Stimulated activated effector memory CD8-positive, alpha-beta T cell treated with anti-CD3 and anti-CD28 coated beads, Interleukin-12 subunit alpha, Interleukin-12 subunit beta, amount 100 ng/mL, for 72 hours (primary cell): ENCODE data around the gene CDH26.

ENCODE experiments used
- ATAC-seq: fragments of 150-1000 bp; cut with Tn5 transposase; 2 replicates; pipeline ENCODE4 v1.10.0; 2021
- DNase-seq, 2 donors: peaks; one replicate each; pipeline ENCODE4 v3.0.0; 2021 to 2022; ENCODE audit warnings: low spot score in 2 of 2
- H3K27ac Mint-ChIP-seq: one replicate; pipeline ENCODE4 v1.8.0; 2022; ENCODE audit warnings: mild to moderate bottlenecking, mixed read lengths
- H3K36me3 Mint-ChIP-seq: one replicate; pipeline ENCODE4 v1.8.0; 2022; ENCODE audit warnings: mild to moderate bottlenecking, mixed read lengths
- H3K4me1 Mint-ChIP-seq: one replicate; pipeline ENCODE4 v1.8.0; 2022; ENCODE audit warnings: mixed read lengths
- H3K4me3 Mint-ChIP-seq: one replicate; pipeline ENCODE4 v1.8.0; 2022; ENCODE audit warnings: mild to moderate bottlenecking, mixed read lengths
- H3K9me3 Mint-ChIP-seq: one replicate; pipeline ENCODE4 v1.8.0; 2022; ENCODE audit warnings: mixed read lengths

The CDH26 gene

GRCh38 chr20:59988141-59988540 is 29.9 kb downstream of the CDH26 start:
- no peak overlapping the region for H3K4me3 Mint-ChIP-seq
- no peaks in the 10 kb centered on the region for H3K9me3 Mint-ChIP-seq
- ATAC-seq (no peak), DNase-seq (no peak)
- no peaks in the 10 kb centered on the region for H3K4me1 Mint-ChIP-seq
- no peaks in the 10 kb centered on the region for H3K36me3 Mint-ChIP-seq
- no peak overlapping the region for H3K27ac Mint-ChIP-seq

GRCh38 chr20:59992526-59993084 is 34.4 kb downstream of the CDH26 start:
- H3K36me3 Mint-ChIP-seq = no peaks in the 10 kb centered on the region
- no peak for ATAC-seq
- H3K4me1 Mint-ChIP-seq = no peaks in the 10 kb centered on the region
- no peak overlapping the region for H3K27ac Mint-ChIP-seq
- no peak for DNase-seq
- H3K4me3 Mint-ChIP-seq = no peak overlapping the region
- no peaks in the 10 kb centered on the region for H3K9me3 Mint-ChIP-seq

DNA sequence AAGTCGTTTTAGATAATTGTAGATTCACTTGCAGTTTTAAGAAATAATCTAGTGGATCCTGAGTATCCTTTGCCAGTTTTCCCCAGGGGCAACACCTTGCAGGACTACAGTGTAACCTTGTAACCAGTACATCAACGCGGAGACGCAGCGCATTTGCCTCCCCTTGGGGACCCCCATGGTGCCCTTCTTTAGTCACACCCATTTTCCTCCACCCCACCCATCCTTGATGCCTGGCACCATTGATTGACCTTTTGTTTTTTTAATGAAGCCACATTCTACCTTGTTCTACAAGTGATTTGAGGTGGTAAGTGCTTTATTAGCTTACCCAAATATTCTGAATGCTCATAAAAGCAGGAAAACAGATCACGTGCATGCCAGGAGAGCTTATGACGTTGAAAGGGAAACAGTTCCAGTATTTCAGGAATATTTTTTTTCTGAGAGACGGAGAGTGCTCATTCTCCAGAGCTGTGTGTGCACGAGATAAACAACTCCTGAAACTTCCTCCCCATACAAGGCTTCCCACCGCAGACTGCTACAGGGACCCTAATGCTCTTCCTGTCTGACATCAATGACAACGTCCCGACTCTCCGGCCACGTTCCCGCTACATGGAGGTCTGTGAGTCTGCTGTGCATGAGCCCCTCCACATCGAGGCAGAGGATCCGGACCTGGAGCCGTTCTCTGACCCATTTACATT is 35.7 kb downstream of the CDH26 start:
- no peaks in the 10 kb centered on the region for H3K36me3 Mint-ChIP-seq
- H3K4me3 Mint-ChIP-seq = no peak overlapping the region
- no peaks in the 10 kb centered on the region for H3K4me1 Mint-ChIP-seq
- H3K9me3 Mint-ChIP-seq = no peaks in the 10 kb centered on the region
- H3K27ac Mint-ChIP-seq = no peak overlapping the region
- ATAC-seq (no peak), DNase-seq (peak in 1 of 2 donors; percentile 36)

DNA sequence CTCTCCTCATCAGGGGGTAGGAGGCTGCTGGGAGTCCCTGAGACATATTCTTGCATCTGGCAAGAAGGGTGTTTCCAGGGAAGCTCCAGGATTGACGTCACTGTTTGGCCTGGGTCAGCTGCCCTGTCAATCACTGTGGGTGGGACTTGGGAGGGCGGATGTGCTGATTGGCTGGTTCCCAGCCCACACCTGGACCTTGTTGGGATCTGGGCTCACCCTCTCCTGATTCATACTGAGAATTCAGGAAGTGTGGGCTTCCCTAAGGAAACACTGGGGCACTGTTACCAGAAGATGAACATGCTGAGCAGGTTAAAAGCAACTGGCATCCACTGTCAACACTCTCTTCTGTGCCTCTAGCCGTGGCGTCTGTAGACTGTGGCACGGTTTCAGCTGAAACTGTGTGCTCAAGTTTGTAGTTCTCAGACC is 36.5 kb downstream of the CDH26 start:
- no peak overlapping the region for H3K4me3 Mint-ChIP-seq
- no peaks in the 10 kb centered on the region for H3K36me3 Mint-ChIP-seq
- H3K4me1 Mint-ChIP-seq = no peaks in the 10 kb centered on the region
- DNase-seq = peak in 1 of 2 donors; percentile 7
- no peak overlapping the region for H3K27ac Mint-ChIP-seq
- ATAC-seq = no peak
- H3K9me3 Mint-ChIP-seq = no peaks in the 10 kb centered on the region

GRCh38 chr20:59996108-59996507 is 37.9 kb downstream of the CDH26 start:
- DNase-seq (no peak), ATAC-seq (no peak)
- Mint-ChIP-seq H3K4me3 (no peak overlapping the region), H3K36me3 (no peaks in the 10 kb centered on the region), H3K9me3 (no peaks in the 10 kb centered on the region), H3K4me1 (no peaks in the 10 kb centered on the region), H3K27ac (no peak overlapping the region)

- no peak overlapping the region for H3K27ac Mint-ChIP-seq
- H3K9me3 Mint-ChIP-seq = no peaks in the 10 kb centered on the region
These were observed 39.7 kb downstream of the CDH26 start for GRCh38 chr20:59997896-59998295.

DNA sequence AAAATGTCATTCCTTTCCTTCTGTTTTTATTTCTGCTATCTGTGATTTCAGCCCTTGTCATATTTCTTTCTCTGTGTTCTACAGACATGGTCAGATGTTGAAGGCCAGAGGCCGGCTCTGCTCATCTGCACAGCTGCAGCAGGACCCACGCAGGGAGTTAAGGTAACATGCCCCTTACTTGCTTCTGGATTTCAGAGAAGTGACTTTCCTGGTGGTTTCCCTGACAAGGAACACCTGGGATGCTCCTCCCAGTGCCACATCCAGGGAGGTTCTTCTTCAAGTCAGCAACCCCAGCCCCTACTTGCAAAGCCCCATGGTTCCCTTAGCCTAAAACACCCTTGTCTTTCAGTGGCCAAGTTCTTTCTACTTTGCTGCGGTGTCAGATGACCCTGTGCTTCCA is 41.3 kb downstream of the CDH26 start:
- Mint-ChIP-seq H3K4me3 (no peak overlapping the region), H3K36me3 (no peaks in the 10 kb centered on the region), H3K27ac (no peak overlapping the region), H3K4me1 (no peaks in the 10 kb centered on the region), H3K9me3 (no peaks in the 10 kb centered on the region)
- DNase-seq (peak in 1 of 2 donors; percentile 20), ATAC-seq (no peak)

More at GRCh38 chr20:59997896-59998295, 39.7 kb downstream of the CDH26 start:
- H3K4me1 Mint-ChIP-seq = no peaks in the 10 kb centered on the region
- no peaks in the 10 kb centered on the region for H3K36me3 Mint-ChIP-seq
- peak in 1 of 2 donors; percentile 12 for DNase-seq
- no peak overlapping the region for H3K4me3 Mint-ChIP-seq
- ATAC-seq = no peak

DNA sequence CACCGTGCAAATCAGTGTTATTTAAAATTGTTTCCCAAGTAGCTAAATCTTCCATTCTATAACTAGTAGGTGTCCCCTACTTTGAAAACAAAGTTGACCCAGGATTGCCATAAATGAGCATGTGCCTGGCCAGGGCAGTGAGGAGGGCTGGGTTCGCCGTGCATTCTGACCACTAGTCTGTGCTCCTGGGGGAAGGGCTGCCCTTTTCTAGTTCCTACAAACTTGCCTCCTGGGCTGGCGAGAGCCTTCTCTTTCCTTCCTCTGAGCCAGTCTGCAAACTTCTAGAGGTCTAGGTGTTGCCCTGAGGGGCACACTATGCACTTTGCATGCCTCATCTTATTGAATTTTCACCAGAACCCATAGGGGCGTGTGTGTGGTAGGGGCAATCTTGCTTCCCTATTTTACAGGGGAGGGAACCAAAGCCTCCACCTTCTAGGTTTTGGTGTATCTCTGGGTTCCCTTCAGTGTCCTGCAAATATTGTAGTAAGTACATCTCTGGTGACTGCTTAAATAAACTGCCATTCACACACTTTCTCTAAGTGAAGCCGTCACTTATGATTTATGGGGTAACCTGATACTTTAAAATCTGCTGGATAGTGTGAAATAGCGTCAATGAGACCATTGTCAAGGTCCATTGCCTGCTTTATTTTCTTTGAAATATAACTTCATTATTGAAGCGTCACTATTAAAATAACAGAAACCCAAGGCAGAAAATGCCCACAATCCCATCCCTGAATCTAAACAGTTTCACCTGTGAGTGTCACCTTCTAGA is 42.2 kb downstream of the CDH26 start:
- DNase-seq (peak in 1 of 2 donors; percentile 25), ATAC-seq (no peak)
- Mint-ChIP-seq H3K36me3 (no peaks in the 10 kb centered on the region), H3K4me3 (no peak overlapping the region), H3K27ac (no peak overlapping the region), H3K9me3 (no peaks in the 10 kb centered on the region), H3K4me1 (no peaks in the 10 kb centered on the region)

DNA sequence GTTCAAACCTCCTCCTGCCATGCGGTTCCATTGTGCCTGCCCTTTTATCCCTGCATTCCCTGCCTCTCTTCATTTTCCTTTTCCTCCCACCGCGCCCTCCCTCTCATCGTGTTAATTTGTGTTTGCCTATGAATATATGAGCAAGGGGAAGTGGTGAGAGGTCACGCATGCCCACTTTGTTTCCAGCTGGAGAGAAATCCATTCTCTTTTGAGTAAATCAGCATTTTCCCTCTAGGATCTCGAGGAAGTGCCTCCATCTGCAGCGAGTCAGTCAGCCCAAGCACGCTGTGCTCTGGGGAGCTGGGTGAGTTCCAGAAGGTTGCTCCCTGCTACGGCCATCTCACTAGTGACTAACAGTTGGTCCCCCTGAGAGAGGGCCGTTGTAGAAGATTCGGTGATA is 42.9 kb downstream of the CDH26 start:
- Mint-ChIP-seq H3K9me3 (no peaks in the 10 kb centered on the region), H3K36me3 (no peaks in the 10 kb centered on the region), H3K27ac (no peak overlapping the region), H3K4me3 (no peak overlapping the region), H3K4me1 (no peaks in the 10 kb centered on the region)
- DNase-seq (peak in 1 of 2 donors; percentile 17), ATAC-seq (no peak)

- Mint-ChIP-seq H3K4me1 (peaks cover 11% of the 10 kb centered on the region), H3K4me3 (no peak overlapping the region), H3K27ac (no peak overlapping the region), H3K36me3 (no peaks in the 10 kb centered on the region), H3K9me3 (no peaks in the 10 kb centered on the region)
- DNase-seq = peak in 1 of 2 donors; percentile 25
- no peak for ATAC-seq
These were observed 45.6 kb downstream of the CDH26 start for GRCh38 chr20:60003776-60004175.

- no peak overlapping the region for H3K4me3 Mint-ChIP-seq
- H3K36me3 Mint-ChIP-seq = no peaks in the 10 kb centered on the region
- DNase-seq (no peak), ATAC-seq (no peak)
- H3K9me3 Mint-ChIP-seq = no peaks in the 10 kb centered on the region
- H3K4me1 Mint-ChIP-seq = peaks cover 24% of the 10 kb centered on the region
- no peak overlapping the region for H3K27ac Mint-ChIP-seq
These were observed 48.0 kb downstream of the CDH26 start for GRCh38 chr20:60006261-60006660.

DNA sequence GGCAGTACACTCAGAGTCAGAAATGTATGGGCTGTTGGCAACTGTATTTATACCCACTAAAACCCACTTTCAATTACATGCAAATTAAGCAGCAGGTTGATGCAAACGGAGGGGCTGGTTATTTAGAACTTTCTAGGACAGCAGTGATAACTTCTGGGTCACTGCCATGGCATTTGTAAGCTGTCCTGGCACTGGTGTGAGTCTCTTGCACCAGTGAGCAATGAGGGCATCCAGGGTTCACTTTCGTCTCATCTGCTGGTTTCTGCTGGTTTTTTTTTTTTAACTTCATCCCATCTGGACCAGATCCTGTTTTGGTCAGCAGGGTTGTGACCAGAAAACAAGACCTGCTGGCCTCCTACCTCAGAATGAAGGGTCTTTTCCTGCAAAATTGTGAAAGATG is 49.2 kb downstream of the CDH26 start:
- Mint-ChIP-seq H3K27ac (no peak overlapping the region), H3K4me3 (no peak overlapping the region), H3K36me3 (no peaks in the 10 kb centered on the region), H3K4me1 (peaks cover 36% of the 10 kb centered on the region), H3K9me3 (no peaks in the 10 kb centered on the region)
- ATAC-seq (no peak), DNase-seq (peak in 1 of 2 donors; percentile 13)

GRCh38 chr20:60008130-60008808 is 50.0 kb downstream of the CDH26 start:
- H3K9me3 Mint-ChIP-seq = no peaks in the 10 kb centered on the region
- DNase-seq (peak in 1 of 2 donors; percentile 37), ATAC-seq (peak; percentile 80)
- no peak overlapping the region for H3K27ac Mint-ChIP-seq
- no peak overlapping the region for H3K4me3 Mint-ChIP-seq
- H3K36me3 Mint-ChIP-seq = no peaks in the 10 kb centered on the region
- peaks cover 38% of the 10 kb centered on the region for H3K4me1 Mint-ChIP-seq

- peaks cover 38% of the 10 kb centered on the region for H3K4me1 Mint-ChIP-seq
- ATAC-seq = no peak
- H3K27ac Mint-ChIP-seq = no peak overlapping the region
- H3K9me3 Mint-ChIP-seq = no peaks in the 10 kb centered on the region
- H3K4me3 Mint-ChIP-seq = no peak overlapping the region
- H3K36me3 Mint-ChIP-seq = no peaks in the 10 kb centered on the region
- DNase-seq = peak in 1 of 2 donors; percentile 35
These were observed 51.1 kb downstream of the CDH26 start for GRCh38 chr20:60009318-60009717.

- H3K4me1 Mint-ChIP-seq = peaks cover 38% of the 10 kb centered on the region
- H3K27ac Mint-ChIP-seq = peak overlapping the region; percentile 74
- ATAC-seq (no peak), DNase-seq (peak in 1 of 2 donors; percentile 41)
- H3K4me3 Mint-ChIP-seq = no peak overlapping the region
- H3K36me3 Mint-ChIP-seq = no peaks in the 10 kb centered on the region
- no peaks in the 10 kb centered on the region for H3K9me3 Mint-ChIP-seq
These were observed 51.8 kb downstream of the CDH26 start for GRCh38 chr20:60009826-60010616.
